GM18873 (cell line): ENCODE measurements around the gene SPAG9.

ENCODE experiments used
- ATAC-seq: cut with Tn5 transposase; IDR thresholded peaks from one replicate; pipeline ENCODE4 v1.9.1; 2021; ENCODE audit warnings: mild to moderate bottlenecking, moderate library complexity, moderate number of reproducible peaks; ENCODE audit not compliant: unreplicated experiment, low FRiP score

Gene SPAG9

GRCh38 chr17:51046046-51046445 lies 74.6 kb downstream of the SPAG9 start:
- no peak for ATAC-seq

- ATAC-seq, result no peak
These were observed 75.0 kb downstream of the SPAG9 start for GRCh38 chr17:51045621-51046020.

- ATAC-seq, result no peak
These were observed 75.7 kb downstream of the SPAG9 start for GRCh38 chr17:51044976-51045375.

DNA sequence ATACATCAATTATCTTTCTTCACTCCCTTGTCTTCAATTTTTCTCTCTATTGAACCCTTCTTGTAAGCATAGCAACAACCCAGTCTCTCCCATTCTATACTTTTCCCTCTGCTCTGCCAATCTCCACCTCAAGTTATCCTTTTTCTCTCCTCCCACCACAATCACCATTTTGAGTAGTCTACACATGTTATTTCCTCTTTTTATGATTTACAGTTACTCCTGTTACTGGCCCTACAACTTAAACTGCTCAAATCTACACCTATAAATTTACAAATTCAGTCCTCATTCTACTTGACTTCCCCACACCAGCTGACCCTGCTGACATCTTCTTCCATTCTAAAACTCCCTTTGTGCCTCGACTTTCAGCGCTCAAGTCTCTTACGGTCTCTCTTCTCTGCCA lies 84.6 kb downstream of the SPAG9 start:
- ATAC-seq, result no peak

DNA sequence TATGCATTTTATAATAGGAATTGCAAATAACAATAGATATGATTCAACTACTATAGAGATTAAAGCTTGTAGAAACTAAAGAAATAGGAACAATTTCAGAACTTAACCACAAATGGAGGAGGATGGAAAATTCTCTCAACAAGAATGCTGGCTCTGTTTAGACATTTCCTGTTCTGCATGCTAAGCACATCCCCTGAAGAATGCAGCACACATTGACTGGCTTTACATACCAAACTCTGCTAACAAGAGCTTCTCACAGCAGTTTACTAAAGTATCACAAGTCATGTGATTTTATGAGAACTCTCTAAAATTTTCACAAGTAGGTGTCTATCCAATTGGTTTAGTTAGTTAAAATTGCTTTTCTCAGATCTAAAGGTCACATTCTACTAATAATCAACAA lies 85.2 kb downstream of the SPAG9 start:
- no peak for ATAC-seq

DNA sequence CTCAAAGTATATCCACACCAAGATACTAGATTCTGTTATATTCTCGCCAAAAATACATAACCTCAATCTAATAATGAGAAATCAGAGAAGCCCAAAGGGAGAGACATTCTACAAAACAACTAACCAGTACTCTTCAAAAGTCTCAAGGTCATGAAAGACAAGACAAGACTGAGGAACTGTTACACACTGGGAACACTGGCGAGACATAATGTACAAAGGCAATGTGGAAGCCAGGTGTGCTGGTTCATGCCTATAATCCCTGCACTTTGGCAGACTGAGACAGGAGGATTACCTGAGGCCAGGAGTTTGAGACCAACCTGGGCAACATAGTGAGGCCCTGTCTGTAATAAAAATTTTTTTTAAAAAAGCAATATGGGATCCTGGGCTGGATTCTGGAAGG lies 85.9 kb downstream of the SPAG9 start:
- ATAC-seq, result no peak

GRCh38 chr17:51032850-51033249 lies 87.8 kb downstream of the SPAG9 start:
- no peak for ATAC-seq

DNA sequence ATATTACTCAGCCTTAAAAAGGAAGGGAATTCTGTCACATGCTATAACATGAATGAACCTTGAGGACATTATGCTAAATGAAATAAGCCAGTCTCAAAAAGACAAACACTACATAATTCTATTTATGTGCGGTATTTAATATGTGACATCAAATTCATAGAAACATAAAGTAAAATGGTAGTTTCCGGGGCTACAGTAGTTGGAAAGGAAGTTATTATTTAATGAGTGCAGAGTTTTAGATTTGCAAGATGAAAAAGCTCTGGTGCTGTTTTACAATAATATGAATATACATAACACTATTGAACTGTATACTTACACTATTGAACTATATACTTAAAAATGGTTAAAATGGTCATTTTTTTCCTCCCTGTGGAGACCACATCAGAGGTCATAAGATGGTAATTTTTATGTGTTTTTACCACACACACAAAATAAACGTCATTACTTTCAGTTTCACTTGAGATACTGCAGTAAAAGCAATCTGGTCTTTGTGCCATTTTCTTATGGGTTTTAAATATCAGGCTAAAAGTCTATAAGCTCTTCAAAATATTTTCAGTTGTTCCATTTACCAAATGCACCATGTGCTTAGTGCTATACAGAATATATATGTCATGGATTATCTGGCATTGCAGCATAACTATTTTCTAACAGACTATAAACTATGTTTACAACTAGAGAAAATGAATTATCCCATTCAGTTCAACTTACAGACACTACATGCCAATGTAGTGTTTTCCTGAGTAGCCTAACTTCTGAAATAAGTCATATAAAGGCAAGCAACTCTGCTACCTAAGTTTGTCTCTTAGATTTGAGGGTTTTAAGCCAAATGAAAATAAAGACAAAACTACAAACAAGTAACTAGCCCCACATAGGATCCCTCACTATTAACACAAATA lies 90.9 kb downstream of the SPAG9 start:
- ATAC-seq, result no peak

DNA sequence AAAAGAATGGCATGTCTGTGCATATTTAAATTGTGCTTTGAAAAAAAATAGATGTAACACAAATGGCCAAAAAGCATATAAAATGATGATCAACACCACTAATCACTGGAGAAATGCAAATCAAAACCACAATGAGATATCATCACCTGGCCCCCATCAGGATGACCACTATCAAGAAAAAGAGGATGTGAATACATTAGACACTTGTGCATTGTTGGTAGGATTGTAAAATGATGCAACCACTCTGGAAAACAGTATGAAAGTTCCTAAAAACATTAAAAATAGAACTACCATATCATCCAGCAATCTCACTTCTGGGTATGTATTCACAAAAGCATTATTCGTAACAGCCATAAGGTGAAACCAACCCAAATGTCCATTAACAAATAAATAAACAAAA lies 91.5 kb downstream of the SPAG9 start:
- no peak for ATAC-seq

GRCh38 chr17:51028176-51028863 lies 92.3 kb downstream of the SPAG9 start:
- no peak for ATAC-seq

DNA sequence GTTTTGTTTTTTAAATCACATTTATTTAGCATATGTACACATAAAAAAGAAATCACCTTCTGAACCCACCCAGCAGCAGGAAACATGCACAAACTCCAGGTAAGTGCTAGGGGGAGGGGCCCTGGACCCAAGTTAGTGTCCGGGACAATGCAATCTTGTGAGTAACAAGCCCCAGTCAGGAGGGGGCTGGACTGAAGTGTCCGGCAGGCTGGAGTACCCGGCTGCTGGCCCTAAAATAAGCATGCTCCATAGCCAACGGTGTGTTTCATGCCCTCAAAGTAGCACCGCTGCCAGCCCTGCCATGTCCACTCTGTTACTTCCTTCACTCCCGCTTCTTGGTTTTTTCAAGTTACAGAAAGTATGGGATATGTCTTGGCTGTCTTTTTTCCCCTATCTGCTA lies 102.1 kb downstream of the SPAG9 start:
- ATAC-seq, result no peak

DNA sequence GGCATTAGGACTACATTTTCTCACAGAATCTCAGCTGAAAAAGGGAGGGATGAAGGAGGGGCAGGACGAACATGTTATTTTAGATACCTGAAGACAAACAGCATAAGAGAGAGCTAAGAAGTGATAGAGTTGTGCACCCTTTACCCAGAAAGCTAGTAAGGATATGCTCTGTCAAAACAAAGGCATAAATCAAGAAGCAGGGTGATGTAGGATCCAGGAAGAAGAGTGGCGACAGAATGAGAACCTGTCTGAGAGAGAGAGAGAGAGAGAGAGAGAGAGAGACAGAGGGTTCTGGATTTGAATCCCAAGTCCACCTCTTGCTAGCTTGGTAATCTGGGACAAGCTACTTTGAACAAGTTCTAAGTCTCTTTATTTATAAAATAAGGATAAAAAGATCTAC lies 103.4 kb downstream of the SPAG9 start:
- ATAC-seq, result no peak

DNA sequence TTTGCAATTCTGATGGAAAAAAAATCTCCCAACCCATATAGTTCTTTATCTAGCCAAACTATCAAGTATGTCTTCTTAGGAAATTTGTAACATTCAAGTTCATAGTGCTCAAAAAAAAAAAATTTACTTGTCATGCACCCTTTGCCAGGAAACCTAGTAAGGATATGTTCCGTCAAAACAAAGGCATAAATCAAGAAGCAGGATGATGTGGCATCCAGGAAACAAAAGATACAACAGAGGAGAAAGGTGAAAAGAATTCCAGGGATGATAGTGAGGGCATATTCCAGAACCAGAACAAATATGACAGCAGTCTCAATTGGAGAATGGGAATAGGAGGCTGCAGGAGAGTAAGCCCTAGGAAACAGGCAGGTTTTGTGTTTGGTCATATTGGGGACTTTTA lies 104.6 kb downstream of the SPAG9 start:
- no peak for ATAC-seq

GRCh38 chr17:51015145-51015558 lies 105.5 kb downstream of the SPAG9 start:
- ATAC-seq, result no peak

- ATAC-seq, result no peak
These were observed 106.5 kb downstream of the SPAG9 start for GRCh38 chr17:51014129-51014528.

GRCh38 chr17:51013322-51013721 lies 107.3 kb downstream of the SPAG9 start:
- ATAC-seq, result no peak

DNA sequence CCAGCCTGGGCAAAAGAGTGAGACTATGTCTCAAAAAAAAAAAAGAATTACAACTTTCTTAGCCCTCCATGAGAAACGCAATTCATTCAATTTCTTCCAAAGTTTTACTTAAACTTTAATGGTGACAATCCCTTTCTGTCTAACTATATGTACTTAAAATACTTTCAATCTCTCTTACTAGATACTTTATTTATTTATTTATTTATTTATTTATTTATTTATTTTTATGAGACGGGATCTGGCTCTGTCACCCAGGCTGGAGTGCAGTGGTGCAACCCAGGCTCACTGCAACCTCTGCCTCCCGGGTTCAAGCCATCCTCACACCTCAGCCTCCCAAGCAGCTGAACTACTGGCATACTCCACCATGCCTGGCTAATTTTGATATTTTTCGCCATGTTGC lies 108.1 kb downstream of the SPAG9 start:
- ATAC-seq, result no peak

- no peak for ATAC-seq
These were observed 110.4 kb downstream of the SPAG9 start for GRCh38 chr17:51010173-51010675.

DNA sequence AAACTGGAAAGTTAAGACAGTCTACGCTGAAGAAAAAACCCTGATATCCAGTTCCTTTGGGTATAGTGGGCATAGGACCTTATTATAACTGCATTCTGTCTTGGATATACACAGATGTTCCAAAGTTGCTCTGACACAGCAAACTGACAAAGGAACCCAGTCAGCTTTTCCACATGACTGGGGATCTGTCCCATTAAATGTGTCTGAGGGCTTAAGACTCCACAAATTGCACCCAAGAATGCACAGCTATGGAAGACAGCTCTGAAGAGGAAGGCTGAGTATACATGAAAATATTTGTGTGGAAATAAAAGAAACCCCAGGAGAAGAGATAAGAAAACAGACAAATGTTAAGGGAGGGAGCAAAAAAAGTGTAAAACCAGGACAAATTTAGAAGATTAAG lies 114.1 kb downstream of the SPAG9 start:
- ATAC-seq, result no peak

GRCh38 chr17:51005768-51006167 lies 114.9 kb downstream of the SPAG9 start:
- no peak for ATAC-seq

GRCh38 chr17:51004249-51004648 lies 116.4 kb downstream of the SPAG9 start:
- ATAC-seq, result no peak
